SJCRH30 (cell line): Measurements from ENCODE around the gene SUGCT. TPM values are rescaled to one million over a fixed set of nuclear protein-coding genes. Genes with fewer than 3 reads are reported as not detected.
"Not testable (repeated sequence)": the region's sequence is repeated elsewhere in the genome, so short reads cannot be mapped to it uniquely, and the experiment has no call there.

Experiments used
- DNase-seq, 2 experiments: peaks; one replicate each; pipeline ENCODE4 v3.0.0-alpha.2; 2015 to 2020
- H3K27ac ChIP-seq: fragments of 250-450 bp; sonication (Bioruptor Pico); 2 replicates; pipeline ENCODE4 v1.5.1; 2020; ENCODE audit warnings: mild to moderate bottlenecking, moderate library complexity
- H3K27me3 ChIP-seq: fragments of 250-450 bp; sonication (Bioruptor Pico); 2 replicates; pipeline ENCODE4 v1.5.1; 2020; ENCODE audit warnings: mild to moderate bottlenecking, moderate library complexity
- H3K36me3 ChIP-seq: fragments of 250-450 bp; sonication (Bioruptor Pico); 2 replicates; pipeline ENCODE4 v1.5.1; 2020; ENCODE audit warnings: mild to moderate bottlenecking, moderate library complexity
- H3K4me1 ChIP-seq: fragments of 250-450 bp; sonication (Bioruptor Pico); 2 replicates; pipeline ENCODE4 v1.5.1; 2020; ENCODE audit warnings: mild to moderate bottlenecking, moderate library complexity
- H3K4me3 ChIP-seq: fragments of 250-450 bp; sonication (Bioruptor Pico); 2 replicates; pipeline ENCODE4 v1.5.1; 2020; ENCODE audit warnings: mild to moderate bottlenecking, moderate library complexity
- H3K9me3 ChIP-seq: fragments of 250-450 bp; sonication (Bioruptor Pico); replicated peaks from 2 replicates; pipeline ENCODE4 v1.5.1; 2020; ENCODE audit warnings: mild to moderate bottlenecking, moderate library complexity
- total RNA-seq: library from RNA; depleted of rRNA; stranded (reverse); fragments of >200 nt; shearing (Covaris generic); gene quantifications from 2 replicates; pipeline ENCODE4 v1.2.3, GENCODE V29; 2014

SUGCT gene
- total RNA-seq, 1 experiment from 2014 or later = 4.8 TPM

DNA sequence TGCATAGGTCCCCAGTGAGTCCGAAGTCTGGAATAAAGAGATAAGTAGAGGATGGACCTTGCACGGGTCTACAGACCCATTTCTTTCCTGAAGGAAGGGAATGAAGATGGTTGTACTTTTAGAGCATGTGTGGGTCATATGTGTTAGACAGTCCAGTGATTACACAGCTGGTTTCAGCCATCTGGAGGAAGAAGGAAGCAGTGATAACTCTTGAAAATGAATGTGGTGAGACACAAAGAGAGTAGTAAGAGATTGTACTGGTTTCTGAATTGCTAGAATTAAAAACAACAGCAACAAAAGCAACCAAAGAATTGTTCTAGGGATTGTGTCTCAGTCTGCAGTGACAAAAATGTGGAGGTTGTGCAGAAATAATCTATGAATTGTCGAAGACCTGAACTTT lies 258.9 kb downstream of the SUGCT start:
- 0 out of 2 replicates have a peak, but pooled peaks cover 3% of the 10 kb centered on the region for H3K27me3 ChIP-seq
- H3K9me3 ChIP-seq = no peaks in the 10 kb centered on the region
- no peaks in the 10 kb centered on the region for H3K4me1 ChIP-seq

DNA sequence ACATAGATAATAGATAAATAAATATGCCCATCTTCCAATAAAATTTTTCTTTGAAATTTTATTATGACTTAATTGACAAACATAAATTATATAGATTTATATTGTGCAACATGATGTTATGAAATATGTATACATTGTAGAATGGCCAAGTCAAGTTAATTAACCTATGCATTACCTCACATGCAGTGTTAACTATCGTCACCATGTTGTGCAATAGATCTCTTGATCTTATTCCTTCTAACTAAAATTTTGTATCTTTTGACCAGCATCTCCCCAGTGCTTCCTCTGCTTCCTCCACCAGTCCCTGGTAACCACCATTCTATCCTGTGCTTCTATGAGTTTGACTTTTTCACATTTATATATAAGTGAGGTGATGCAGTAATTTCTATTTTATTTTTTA lies 259.6 kb downstream of the SUGCT start:
- no peaks in the 10 kb centered on the region for H3K9me3 ChIP-seq
- DNase-seq = no peak
- H3K4me1 ChIP-seq = no peaks in the 10 kb centered on the region
- no peaks in the 10 kb centered on the region for H3K36me3 ChIP-seq
- H3K27me3 ChIP-seq = 0 out of 2 replicates have a peak, but pooled peaks cover 3% of the 10 kb centered on the region
- no peak overlapping the region for H3K27ac ChIP-seq
- no peak overlapping the region for H3K4me3 ChIP-seq

More for the DNA sequence above, 258.9 kb downstream of the SUGCT start:
- no peak for DNase-seq
- Histone ChIP-seq H3K36me3 (no peaks in the 10 kb centered on the region), H3K27ac (no peak overlapping the region), H3K4me3 (no peak overlapping the region)

DNA sequence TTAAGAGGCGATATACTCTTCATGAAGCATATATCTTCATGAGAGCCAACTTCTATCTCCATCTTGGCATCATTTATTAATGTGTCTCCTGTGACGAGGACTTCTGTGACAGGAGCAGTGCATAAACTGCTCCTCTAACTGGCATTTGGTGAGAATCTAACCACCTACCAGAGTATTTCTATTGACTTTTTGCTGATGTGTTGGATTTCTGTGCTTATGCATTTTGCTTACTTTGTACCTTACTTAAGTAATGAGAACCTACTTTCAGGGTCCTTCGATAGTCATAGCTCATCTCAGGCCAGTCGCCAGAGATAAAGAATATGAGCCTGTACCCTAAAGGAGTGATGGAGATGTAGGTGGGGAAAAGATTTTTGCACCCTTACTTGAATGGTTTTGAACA lies 265.7 kb downstream of the SUGCT start:
- no peak for DNase-seq
- H3K36me3 ChIP-seq = no peaks in the 10 kb centered on the region
- no peak overlapping the region for H3K4me3 ChIP-seq
- no peak overlapping the region for H3K27ac ChIP-seq
- H3K4me1 ChIP-seq = no peaks in the 10 kb centered on the region
- no peaks in the 10 kb centered on the region for H3K27me3 ChIP-seq
- no peaks in the 10 kb centered on the region for H3K9me3 ChIP-seq

DNA sequence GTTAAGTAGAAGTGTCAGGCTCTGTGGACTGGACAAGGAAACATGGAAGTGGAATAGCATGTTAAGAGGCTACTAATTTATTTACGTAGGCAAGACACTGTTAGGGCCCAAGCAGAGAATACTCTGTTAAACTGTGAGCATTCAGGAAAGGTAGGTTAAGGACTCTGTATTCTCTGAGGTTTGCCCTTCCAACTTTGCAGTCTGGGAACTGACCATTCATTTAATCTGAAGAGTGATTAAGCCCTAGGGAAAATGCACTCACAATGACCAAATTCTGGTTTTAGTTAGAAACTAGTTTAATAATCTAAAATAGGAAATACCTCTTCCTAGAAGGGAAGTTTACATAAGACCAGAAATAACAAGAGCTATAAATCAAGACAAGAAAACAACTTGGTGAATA lies 266.6 kb downstream of the SUGCT start:
- no peak for DNase-seq
- H3K27me3 ChIP-seq = no peaks in the 10 kb centered on the region
- no peaks in the 10 kb centered on the region for H3K9me3 ChIP-seq
- no peaks in the 10 kb centered on the region for H3K36me3 ChIP-seq
- H3K27ac ChIP-seq = no peak overlapping the region
- H3K4me1 ChIP-seq = no peaks in the 10 kb centered on the region
- no peak overlapping the region for H3K4me3 ChIP-seq

DNA sequence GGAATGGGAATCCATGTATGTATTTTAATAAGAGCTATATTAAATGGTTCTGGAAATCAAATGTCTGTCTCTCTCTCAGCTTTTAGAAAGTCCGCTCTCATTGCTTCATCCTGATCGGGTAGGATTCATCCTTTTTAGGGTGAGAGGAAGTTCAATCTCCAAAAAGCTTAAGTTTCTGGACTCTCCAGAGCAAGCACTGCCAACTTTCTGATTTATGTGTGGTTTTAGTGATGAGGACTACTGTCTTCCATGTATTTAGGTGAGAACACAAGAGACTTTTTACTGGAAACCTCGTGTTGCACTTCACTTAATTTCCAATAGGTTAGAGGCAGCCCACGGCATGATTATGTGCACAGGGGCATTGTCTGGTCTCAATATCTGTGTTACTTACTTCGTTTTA lies 267.9 kb downstream of the SUGCT start:
- Histone ChIP-seq H3K4me1 (no peaks in the 10 kb centered on the region), H3K27ac (no peak overlapping the region), H3K36me3 (no peaks in the 10 kb centered on the region), H3K4me3 (no peak overlapping the region), H3K27me3 (no peaks in the 10 kb centered on the region), H3K9me3 (no peaks in the 10 kb centered on the region)
- no peak for DNase-seq

DNA sequence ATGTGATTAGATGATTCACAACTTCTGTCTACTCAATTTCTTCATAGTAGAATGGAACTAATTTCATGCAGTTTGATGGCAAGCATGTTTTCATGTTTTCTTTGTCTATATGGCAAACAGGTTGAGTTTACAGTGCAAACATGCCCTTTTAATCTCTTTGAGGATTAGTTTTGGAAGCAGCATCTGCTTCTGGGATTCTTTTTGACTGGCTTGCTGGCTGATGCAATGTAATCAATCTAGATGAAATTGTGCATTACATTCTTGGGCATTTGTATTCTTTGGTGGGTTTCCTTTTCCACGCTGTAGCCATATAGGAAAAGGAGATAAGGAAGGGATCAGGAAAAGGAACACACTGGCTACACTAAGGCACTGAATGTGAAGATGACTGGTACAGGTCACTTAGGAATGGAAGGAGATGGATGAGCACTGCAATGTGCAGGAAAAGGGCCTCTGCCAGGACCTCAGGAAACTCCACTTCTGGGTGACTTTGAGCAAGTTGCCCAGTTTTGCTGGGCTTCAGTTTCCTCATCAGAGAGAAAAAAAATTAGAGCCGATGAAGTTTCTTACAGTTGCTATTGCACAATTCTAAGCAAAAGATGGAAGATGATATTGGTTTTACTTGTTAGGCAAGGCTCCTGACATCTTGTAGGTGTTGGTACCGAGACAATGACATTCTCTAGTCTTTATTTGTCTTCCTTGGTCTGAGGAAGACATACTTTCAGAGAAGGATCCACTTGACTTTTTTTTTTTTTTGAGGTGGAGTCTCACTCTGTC lies 269.1 kb downstream of the SUGCT start:
- H3K27me3 ChIP-seq = no peaks in the 10 kb centered on the region
- no peak overlapping the region for H3K4me3 ChIP-seq
- H3K9me3 ChIP-seq = no peaks in the 10 kb centered on the region
- H3K36me3 ChIP-seq = no peaks in the 10 kb centered on the region
- no peaks in the 10 kb centered on the region for H3K4me1 ChIP-seq
- no peak overlapping the region for H3K27ac ChIP-seq
- DNase-seq = no peak

DNA sequence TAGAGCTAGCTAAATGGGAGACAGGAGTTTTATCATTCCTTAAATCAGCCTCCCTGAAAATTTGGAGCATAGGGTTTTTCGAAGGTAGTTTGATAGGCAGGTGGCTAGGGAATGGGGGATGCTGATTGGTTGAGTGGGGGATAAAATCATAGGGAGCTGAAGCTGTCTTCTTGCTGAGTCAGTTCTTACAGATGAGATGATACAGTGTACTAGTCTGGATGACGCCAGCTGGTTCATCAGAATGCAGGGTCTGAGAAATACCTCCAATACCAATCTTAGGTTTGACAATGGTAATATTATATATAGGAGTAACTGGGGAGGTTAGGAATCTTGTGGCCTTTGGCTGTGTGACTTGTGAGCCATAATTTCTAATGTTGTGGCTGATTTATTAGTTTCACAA lies 271.2 kb downstream of the SUGCT start:
- Histone ChIP-seq H3K27ac (no peak overlapping the region), H3K4me1 (no peaks in the 10 kb centered on the region), H3K9me3 (no peaks in the 10 kb centered on the region), H3K27me3 (no peaks in the 10 kb centered on the region), H3K4me3 (no peak overlapping the region), H3K36me3 (no peaks in the 10 kb centered on the region)
- no peak for DNase-seq

DNA sequence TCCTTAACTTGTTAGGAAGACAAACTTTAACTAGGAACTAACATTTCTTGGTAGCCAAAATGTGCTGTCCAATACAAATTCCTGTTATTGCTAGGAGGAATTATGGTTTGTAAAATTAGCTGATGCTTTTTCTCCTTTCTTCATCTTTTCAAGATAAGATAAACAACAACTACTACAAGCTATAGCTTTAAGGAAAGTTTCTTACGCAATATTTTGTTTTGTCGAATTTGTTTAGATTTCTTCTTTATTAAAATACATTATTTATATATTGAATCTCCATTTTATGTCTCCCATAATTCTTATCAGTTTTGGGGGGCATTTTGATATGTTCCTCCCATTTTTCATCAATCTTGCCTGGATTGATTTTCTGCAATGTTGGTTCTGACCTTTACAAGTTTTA lies 277.5 kb downstream of the SUGCT start:
- Histone ChIP-seq H3K4me1 (no peaks in the 10 kb centered on the region), H3K9me3 (no peaks in the 10 kb centered on the region), H3K36me3 (no peaks in the 10 kb centered on the region), H3K4me3 (no peak overlapping the region), H3K27me3 (no peaks in the 10 kb centered on the region), H3K27ac (no peak overlapping the region)
- DNase-seq = no peak

DNA sequence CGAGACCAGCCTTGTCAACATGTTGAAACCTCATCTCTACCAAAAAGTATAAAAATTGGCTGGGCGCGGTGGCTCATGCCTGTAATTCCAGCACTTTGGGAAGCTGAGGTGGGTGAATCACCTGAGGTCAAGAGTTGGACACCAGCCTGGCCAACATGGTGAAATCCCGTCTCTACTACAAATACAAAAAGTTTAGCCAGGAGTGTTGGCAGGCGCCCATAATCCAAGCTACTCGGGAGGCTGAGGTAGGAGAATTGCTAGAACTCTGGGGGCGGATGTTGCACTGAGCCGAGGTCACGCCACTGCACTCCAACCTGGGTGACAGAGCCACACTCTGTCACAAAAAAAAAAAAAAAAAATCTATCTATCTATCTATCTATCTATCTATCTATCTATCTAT lies 279.9 kb downstream of the SUGCT start:
- not testable (repeated sequence) for H3K4me1 ChIP-seq, H3K36me3 ChIP-seq, DNase-seq, H3K9me3 ChIP-seq, H3K27ac ChIP-seq, H3K4me3 ChIP-seq, H3K27me3 ChIP-seq

DNA sequence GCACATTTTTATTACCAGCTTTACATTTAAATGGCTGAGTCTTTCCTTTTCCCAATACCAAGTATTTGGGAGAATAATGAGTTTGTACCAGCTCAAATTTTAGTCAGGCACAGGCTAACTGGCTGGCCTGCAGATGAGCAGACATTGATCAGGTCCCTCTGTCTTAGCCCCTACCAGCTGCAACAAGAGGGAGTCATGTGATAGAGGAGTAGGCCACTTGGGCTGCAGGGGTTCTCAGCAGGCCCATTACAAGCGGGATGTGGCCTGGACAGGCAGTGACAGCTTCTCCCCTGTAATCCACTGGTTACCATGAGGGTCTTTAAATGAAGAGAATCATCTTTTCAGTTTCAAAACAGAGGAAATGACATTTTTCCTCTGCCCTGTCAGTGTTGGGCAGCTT lies 283.6 kb downstream of the SUGCT start:
- DNase-seq = no peak
- H3K4me1 ChIP-seq = no peaks in the 10 kb centered on the region
- no peak overlapping the region for H3K27ac ChIP-seq
- no peaks in the 10 kb centered on the region for H3K9me3 ChIP-seq
- no peak overlapping the region for H3K4me3 ChIP-seq
- H3K36me3 ChIP-seq = no peaks in the 10 kb centered on the region
- H3K27me3 ChIP-seq = no peaks in the 10 kb centered on the region

DNA sequence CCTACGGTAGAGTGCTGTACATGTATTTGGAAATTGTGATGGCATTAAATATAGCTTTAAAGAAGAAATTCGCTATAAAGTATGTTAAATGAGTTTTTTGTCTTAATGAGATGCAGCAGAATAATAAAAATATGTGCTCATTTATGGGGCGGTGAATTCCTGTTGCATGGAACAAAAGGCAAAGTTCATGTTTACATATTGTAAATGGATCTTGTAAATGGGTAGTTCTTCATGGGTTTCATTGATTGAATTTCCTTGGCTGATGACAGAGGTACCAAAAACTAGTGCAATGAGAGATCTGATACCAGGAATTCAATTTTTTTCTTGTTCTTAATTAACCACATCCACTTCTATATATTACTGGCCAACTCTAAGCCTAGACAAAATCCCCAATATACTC lies 284.2 kb downstream of the SUGCT start:
- Histone ChIP-seq H3K4me1 (no peaks in the 10 kb centered on the region), H3K9me3 (no peaks in the 10 kb centered on the region), H3K27me3 (no peaks in the 10 kb centered on the region; the same call in 1 of the 2 replicates), H3K4me3 (no peak overlapping the region), H3K27ac (no peak overlapping the region), H3K36me3 (no peaks in the 10 kb centered on the region)
- no peak for DNase-seq

DNA sequence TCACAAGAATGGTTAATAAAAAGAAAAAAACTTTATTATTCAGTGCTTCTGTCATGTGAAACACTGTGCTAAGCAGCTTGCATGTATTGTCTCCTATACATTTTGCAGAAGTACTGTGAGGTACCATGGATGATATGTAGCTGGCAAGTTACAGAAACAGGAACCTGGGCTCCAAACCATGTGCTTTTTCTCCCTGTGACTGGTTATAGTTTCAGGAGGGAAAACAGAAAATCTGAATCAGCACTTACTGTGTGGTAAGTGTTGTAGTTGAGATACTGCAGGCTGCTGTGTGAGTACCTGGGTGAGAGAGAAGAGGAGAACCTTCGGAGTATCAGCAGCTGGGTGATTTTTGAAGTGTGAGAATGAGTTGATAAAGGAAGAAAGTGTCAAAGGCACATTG lies 285.0 kb downstream of the SUGCT start:
- no peak for DNase-seq
- Histone ChIP-seq H3K4me1 (no peaks in the 10 kb centered on the region), H3K36me3 (no peaks in the 10 kb centered on the region), H3K27ac (no peak overlapping the region), H3K9me3 (no peaks in the 10 kb centered on the region), H3K4me3 (no peak overlapping the region), H3K27me3 (no peaks in the 10 kb centered on the region; the same call in 1 of the 2 replicates)

DNA sequence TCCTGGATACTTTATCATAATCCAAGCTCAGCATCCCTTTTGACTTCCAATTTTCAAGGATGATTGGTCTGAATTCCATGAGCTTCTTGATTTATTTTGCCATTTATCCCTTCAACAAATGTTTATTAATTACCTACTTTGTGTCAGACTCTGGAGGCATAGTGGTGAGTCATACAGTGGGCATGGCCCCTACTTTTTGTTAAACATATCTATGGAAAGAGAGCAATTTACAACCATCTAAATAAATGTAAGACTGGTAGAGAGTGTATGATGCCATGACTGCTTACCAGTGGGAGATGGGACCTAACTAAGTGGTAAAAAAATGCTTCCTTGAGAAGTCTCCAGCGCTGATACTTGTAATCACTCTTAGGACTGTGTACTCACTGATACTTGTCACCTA lies 286.6 kb downstream of the SUGCT start:
- no peaks in the 10 kb centered on the region for H3K9me3 ChIP-seq
- H3K36me3 ChIP-seq = no peaks in the 10 kb centered on the region
- no peak overlapping the region for H3K27ac ChIP-seq
- H3K4me1 ChIP-seq = no peaks in the 10 kb centered on the region
- H3K4me3 ChIP-seq = no peak overlapping the region
- no peaks in the 10 kb centered on the region; the same call in 1 of the 2 replicates for H3K27me3 ChIP-seq
- no peak for DNase-seq

DNA sequence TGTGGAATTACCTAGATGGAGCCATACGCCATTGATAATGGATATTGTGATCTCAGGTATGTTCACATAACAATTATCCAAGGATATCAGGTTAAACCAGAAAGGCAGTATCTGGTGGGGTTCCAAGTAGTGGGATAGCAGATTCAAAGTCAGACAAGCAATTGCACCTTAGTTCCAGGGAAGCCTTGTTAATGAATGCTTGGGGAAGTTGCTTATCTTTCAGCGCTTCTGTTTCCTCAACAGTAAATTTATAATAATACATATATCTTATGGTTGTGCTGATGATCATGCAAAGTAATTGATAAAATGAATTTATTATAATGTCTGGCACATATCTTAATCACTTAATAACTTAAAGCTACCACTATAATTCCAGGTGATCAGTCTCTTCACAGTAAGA lies 290.9 kb downstream of the SUGCT start:
- DNase-seq = no peak
- H3K36me3 ChIP-seq = no peaks in the 10 kb centered on the region
- no peak overlapping the region for H3K4me3 ChIP-seq
- H3K27ac ChIP-seq = no peak overlapping the region
- H3K9me3 ChIP-seq = no peaks in the 10 kb centered on the region
- no peaks in the 10 kb centered on the region for H3K4me1 ChIP-seq
- no peaks in the 10 kb centered on the region; the same call in 1 of the 2 replicates for H3K27me3 ChIP-seq

DNA sequence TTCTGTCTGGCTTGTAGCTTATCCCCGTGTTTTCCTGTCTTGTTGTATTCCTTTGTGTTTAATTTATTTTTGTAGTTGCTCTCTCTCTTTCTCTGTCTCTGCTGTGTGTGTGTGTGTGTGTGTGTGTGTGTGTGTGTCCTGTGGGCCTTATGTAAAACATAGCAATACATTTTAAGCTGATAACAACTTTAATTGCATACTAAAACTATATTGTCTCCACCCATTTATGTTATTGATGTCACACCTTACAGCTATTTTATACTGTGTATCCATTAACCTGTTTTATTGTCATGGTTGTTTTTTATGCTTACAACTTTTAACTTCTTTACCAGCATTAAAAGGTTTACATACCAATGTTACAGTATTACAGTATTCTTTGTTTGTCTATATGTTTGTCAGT lies 293.6 kb downstream of the SUGCT start:
- no peak overlapping the region for H3K4me3 ChIP-seq
- H3K27ac ChIP-seq = no peak overlapping the region
- H3K36me3 ChIP-seq = no peaks in the 10 kb centered on the region
- H3K4me1 ChIP-seq = no peaks in the 10 kb centered on the region
- no peaks in the 10 kb centered on the region; the same call in 1 of the 2 replicates for H3K27me3 ChIP-seq
- H3K9me3 ChIP-seq = no peaks in the 10 kb centered on the region; the same call in 1 of the 2 replicates
- no peak for DNase-seq

DNA sequence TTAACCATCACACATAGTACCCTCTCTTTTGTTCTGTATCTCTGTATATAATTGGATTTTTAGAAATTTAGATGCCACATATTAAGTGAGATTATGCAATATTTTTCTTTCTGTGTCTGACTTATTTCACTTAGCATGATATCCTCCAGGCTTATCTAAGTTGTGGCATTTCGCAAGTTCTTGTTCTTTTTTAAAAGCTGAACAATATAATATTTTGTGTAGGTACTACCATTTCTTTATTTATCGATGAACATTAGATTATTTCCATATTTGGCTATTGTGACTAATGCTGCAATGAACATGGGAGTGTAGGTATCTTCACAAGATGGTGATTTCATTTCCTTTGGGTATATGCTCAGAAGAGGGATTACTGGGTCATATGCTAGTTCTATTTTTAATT lies 295.0 kb downstream of the SUGCT start:
- Histone ChIP-seq H3K36me3 (no peaks in the 10 kb centered on the region), H3K4me3 (no peak overlapping the region), H3K27ac (no peak overlapping the region), H3K9me3 (no peaks in the 10 kb centered on the region; the same call in 1 of the 2 replicates), H3K4me1 (no peaks in the 10 kb centered on the region), H3K27me3 (no peaks in the 10 kb centered on the region)
- no peak for DNase-seq
